IMR-90 (cell line): ENCODE results near the gene TNNT1. TPM values are rescaled to one million over a fixed set of nuclear protein-coding genes. Genes with fewer than 3 reads are reported as not detected.
A peak's percentile ranks its signal among the peaks of the same experiment; 100 is the strongest.

Experiments used
- ATAC-seq: fragments of 200-7000 bp; cut with Tn5 transposase; 2 replicates; pipeline ENCODE4 v1.9.1; 2020; ENCODE audit warnings: low read depth, mild to moderate bottlenecking, moderate library complexity
- BruUV-seq: library from RNA; stranded (reverse); fragments of 400-500 nt; replicated peaks from 2 replicates; lab custom pipeline; 2021; lab: Mats Ljungman, UMichigan
- CTCF ChIA-PET: fragments of 300-600 bp; formaldehyde crosslinking; extraction: SDS; loops from one replicate; lab custom pipeline; 2021; ENCODE audit warnings: antibody characterized with exemption; lab: Yijun Ruan, JAX
- POLR2A ChIA-PET: fragments of 300-600 bp; sonication (Branson Sonifier 250); formaldehyde crosslinking; loops from one replicate; lab custom pipeline; 2022; ENCODE audit warnings: antibody characterized with exemption; ENCODE audit not compliant: unreplicated experiment; lab: Charles Lee
- DNase-seq: peaks from one replicate; pipeline ENCODE4 v3.0.0; 2013
- H2AFZ ChIP-seq: replicated peaks from 2 replicates; pipeline ENCODE3; 2013; ENCODE audit warnings: low read length, mild to moderate bottlenecking; ENCODE audit not compliant: poor library complexity
- H2AK5ac ChIP-seq: 2 replicates; pipeline ENCODE4 v1.6.1; 2013; ENCODE audit warnings: low read depth, low read length, inconsistent platforms
- H2AK9ac ChIP-seq: replicated peaks from 2 replicates; pipeline ENCODE3; 2013; ENCODE audit warnings: mild to moderate bottlenecking, low read depth, low read length, moderate library complexity; ENCODE audit not compliant: poor library complexity
- H2BK120ac ChIP-seq: 2 replicates; pipeline ENCODE4 v1.6.1; 2013; ENCODE audit warnings: low read depth, low read length, inconsistent platforms
- H2BK15ac ChIP-seq: 3 replicates; pipeline ENCODE4 v1.6.1; 2013; ENCODE audit warnings: low read depth, low read length, inconsistent platforms
- H2BK20ac ChIP-seq: 2 replicates; pipeline ENCODE4 v1.6.1; 2013; ENCODE audit warnings: low read depth, mild to moderate bottlenecking, inconsistent platforms, low read length, moderate library complexity
- H2BK5ac ChIP-seq: 2 replicates; pipeline ENCODE4 v1.6.1; 2013; ENCODE audit warnings: mild to moderate bottlenecking, low read depth, low read length, inconsistent platforms; ENCODE audit not compliant: poor library complexity, severe bottlenecking
- H3K14ac ChIP-seq: replicated peaks from 2 replicates; pipeline ENCODE4 v1.6.1; 2013; ENCODE audit warnings: low read depth, low read length, inconsistent platforms
- H3K18ac ChIP-seq: 2 replicates; pipeline ENCODE4 v1.6.1; 2013; ENCODE audit warnings: low read depth, low read length, control low read depth
- H3K23ac ChIP-seq: 2 replicates; pipeline ENCODE4 v1.6.1; 2013; ENCODE audit warnings: low read depth, low read length, inconsistent platforms
- H3K27ac ChIP-seq: 2 replicates; pipeline ENCODE4 v1.5.1; 2013; ENCODE audit warnings: mild to moderate bottlenecking, control low read depth, low read length; ENCODE audit not compliant: insufficient read depth
- H3K27me3 ChIP-seq: 2 replicates; pipeline ENCODE4 v1.6.1; 2013; ENCODE audit warnings: low read length; ENCODE audit not compliant: control insufficient read depth, insufficient read depth
- H3K36me3 ChIP-seq: 2 replicates; pipeline ENCODE4 v1.6.1; 2013; ENCODE audit warnings: low read length, mixed read lengths; ENCODE audit not compliant: control insufficient read depth, insufficient read depth
- H3K4ac ChIP-seq: 2 replicates; pipeline ENCODE4 v1.6.1; 2013; ENCODE audit warnings: low read depth, low read length, inconsistent platforms
- H3K4me1 ChIP-seq: 2 replicates; pipeline ENCODE4 v1.6.1; 2013; ENCODE audit warnings: low read length, mixed read lengths; ENCODE audit not compliant: control insufficient read depth, insufficient read depth
- H3K4me2 ChIP-seq: 2 replicates; pipeline ENCODE4 v1.6.1; 2013; ENCODE audit warnings: low read depth, mild to moderate bottlenecking, control low read depth, low read length, moderate library complexity
- H3K4me3 ChIP-seq: 2 replicates; pipeline ENCODE4 v1.5.1; 2013; ENCODE audit warnings: low read depth, mild to moderate bottlenecking, control low read depth, low read length, moderate library complexity; ENCODE audit not compliant: insufficient read depth
- H3K56ac ChIP-seq: 2 replicates; pipeline ENCODE4 v1.6.1; 2013; ENCODE audit warnings: low read length, inconsistent platforms; ENCODE audit not compliant: insufficient read depth; ENCODE audit errors: extremely low read depth
- H3K79me1 ChIP-seq, 2 experiments: 2 replicates each; pipeline ENCODE4 v1.6.1; 2013; ENCODE audit warnings: low read length in 2 of 2, inconsistent platforms in 1 of 2, low read depth in 1 of 2
- H3K9ac ChIP-seq: 2 replicates; pipeline ENCODE4 v1.6.1; 2013; ENCODE audit warnings: low read depth, low read length, control low read depth
- H3K9me1 ChIP-seq: 2 replicates; pipeline ENCODE4 v1.6.1; 2013; ENCODE audit warnings: low read length, inconsistent platforms; ENCODE audit not compliant: insufficient read depth
- H3K9me3 ChIP-seq: 2 replicates; pipeline ENCODE4 v1.6.1; 2013; ENCODE audit warnings: low read length; ENCODE audit not compliant: control insufficient read depth, insufficient read depth
- H4K20me1 ChIP-seq: 2 replicates; pipeline ENCODE4 v1.6.1; 2013; ENCODE audit warnings: low read length, inconsistent platforms; ENCODE audit not compliant: insufficient read depth
- H4K5ac ChIP-seq: 2 replicates; pipeline ENCODE4 v1.6.1; 2013; ENCODE audit warnings: mild to moderate bottlenecking, low read depth, low read length, control low read depth
- H4K8ac ChIP-seq, 2 experiments: 2 replicates each; pipeline ENCODE4 v1.6.1; 2013; ENCODE audit warnings: low read depth in 2 of 2, low read length in 2 of 2, control low read depth in 1 of 2, inconsistent platforms in 1 of 2
- H4K91ac ChIP-seq: 2 replicates; pipeline ENCODE4 v1.6.1; 2013; ENCODE audit warnings: low read depth, low read length, inconsistent platforms; ENCODE audit not compliant: insufficient read depth
- BHLHE40 ChIP-seq: fragments of 150-350 bp; IDR thresholded peaks from 2 replicates; pipeline ENCODE4 v1.6.1; 2016; ENCODE audit warnings: mild to moderate bottlenecking, low read depth, low read length
- CEBPB ChIP-seq: IDR thresholded peaks from 2 replicates; pipeline ENCODE4 v1.6.1; 2012; ENCODE audit warnings: low read depth, low read length, improper control_type of control experiment
- CHD1 ChIP-seq: IDR thresholded peaks from 2 replicates; pipeline ENCODE4 v1.6.1; 2012; ENCODE audit warnings: low read depth, low read length, improper control_type of control experiment
- CTCF ChIP-seq: conservative IDR thresholded peaks from 2 replicates; pipeline ENCODE4 v1.5.1; 2012; ENCODE audit warnings: mild to moderate bottlenecking, low read depth, low read length, improper control_type of control experiment
- FOS ChIP-seq: fragments of 150-350 bp; IDR thresholded peaks from 2 replicates; pipeline ENCODE4 v1.6.1; 2016; ENCODE audit warnings: low read depth, low read length
- MAFK ChIP-seq: IDR thresholded peaks from 2 replicates; pipeline ENCODE4 v1.6.1; 2012; ENCODE audit warnings: low read depth, low read length, improper control_type of control experiment
- MAZ ChIP-seq: IDR thresholded peaks from 2 replicates; pipeline ENCODE4 v1.6.1; 2012; ENCODE audit warnings: low read depth, mild to moderate bottlenecking, low read length, improper control_type of control experiment, moderate library complexity, borderline replicate concordance
- MXI1 ChIP-seq: IDR thresholded peaks from 2 replicates; pipeline ENCODE4 v1.6.1; 2012; ENCODE audit warnings: low read depth, mild to moderate bottlenecking, low read length, moderate library complexity, borderline replicate concordance
- NFE2L2 ChIP-seq: fragments of 150-350 bp; IDR thresholded peaks from 2 replicates; pipeline ENCODE4 v1.6.1; 2016; ENCODE audit warnings: low read depth, mild to moderate bottlenecking, low read length
- POLR2A ChIP-seq: IDR thresholded peaks from 2 replicates; pipeline ENCODE4 v1.6.1; 2012; ENCODE audit warnings: mild to moderate bottlenecking, low read depth, low read length
- RAD21 ChIP-seq: IDR thresholded peaks from 2 replicates; pipeline ENCODE4 v1.6.1; 2012; ENCODE audit warnings: low read length, improper control_type of control experiment
- RCOR1 ChIP-seq: IDR thresholded peaks from 2 replicates; pipeline ENCODE4 v1.6.1; 2012; ENCODE audit warnings: mild to moderate bottlenecking, low read length, improper control_type of control experiment; ENCODE audit not compliant: insufficient replicate concordance
- RFX5 ChIP-seq: IDR thresholded peaks from 2 replicates; pipeline ENCODE4 v1.8.0; 2012; ENCODE audit warnings: low read depth, mild to moderate bottlenecking, low read length, moderate library complexity
- SMC3 ChIP-seq: fragments of 150-350 bp; IDR thresholded peaks from 2 replicates; pipeline ENCODE4 v1.6.1; 2016; ENCODE audit warnings: low read depth, mild to moderate bottlenecking, antibody characterized with exemption, low read length, moderate library complexity
- USF2 ChIP-seq: fragments of 150-350 bp; IDR thresholded peaks from 2 replicates; pipeline ENCODE4 v1.6.1; 2017; ENCODE audit warnings: mild to moderate bottlenecking, antibody characterized with exemption, low read length, low read depth
- WGBS, 2 experiments: methylation state at CpG; one replicate each; pipeline versions ENCODE4 v1.1.5 to v1.1.7; 2013; ENCODE audit warnings: missing lambda C conversion rate in 2 of 2; ENCODE audit not compliant: insufficient read length in 1 of 2; ENCODE audit errors: extremely low coverage in 2 of 2; 5-methylcytosine and 5-hydroxymethylcytosine counted together
- dilution Hi-C: fragments of 300-500 bp; cut with HindIII; formaldehyde crosslinking; loops from one replicate; pipeline ENCODE4 v1.14.3; 2018; ENCODE audit warnings: low sequenced_read_pairs; ENCODE audit not compliant: unreplicated experiment
- in situ Hi-C: fragments of 300-500 bp; cut with MboI; formaldehyde crosslinking; loops from 3 replicates; pipeline ENCODE4 v1.14.3; 2019; ENCODE audit warnings: low sequenced_read_pairs, inconsistent platforms, mixed read lengths
- intact Hi-C: fragments of 100-400 bp; cut with micrococcal nuclease; formaldehyde crosslinking; loops from 2 replicates; pipeline ENCODE4 v1.10.0; 2022
- polyA plus RNA-seq, 3 experiments: library from polyadenylated mRNA; depleted of rRNA; stranded (reverse); fragments of >200 nt; gene quantifications; 2 replicates each; pipeline ENCODE4 v1.2.3, GENCODE V29; 2012; ENCODE audit warnings: low replicate concordance in 1 of 3
- total RNA-seq: library from RNA; depleted of rRNA; stranded (reverse); fragments of >200 nt; gene quantifications from 2 replicates; pipeline ENCODE4 v1.2.3, GENCODE V29; 2012
- TF ChIP-seq, protein P1 (sequence below): fragments of 150-350 bp; IDR thresholded peaks from 2 replicates; pipeline ENCODE4 v1.6.1; 2016; ENCODE audit warnings: low read depth, mild to moderate bottlenecking, low read length, moderate library complexity, borderline replicate concordance

The TNNT1 gene
- total and polyA plus RNA-seq, 2 of the 4 experiments (the other 2 are of a cell fraction): 1.3 to 2.6 TPM

- no peaks in the 10 kb centered on the region for H3K4me1 ChIP-seq
- no peak overlapping the region for H3K27ac ChIP-seq
- intact Hi-C loops (no loop called here), dilution Hi-C loops (no loop called here), in situ Hi-C loops (no loop called here)
- no peak overlapping the region for H3K56ac ChIP-seq
- H2BK20ac ChIP-seq: no peak overlapping the region
- H3K4ac ChIP-seq: no peak overlapping the region
- no peak overlapping the region for H3K18ac ChIP-seq
- H4K5ac ChIP-seq: no peak overlapping the region
- H3K4me3 ChIP-seq: no peak overlapping the region
- no peaks in the 10 kb centered on the region for H3K36me3 ChIP-seq
- no peak overlapping the region for H2BK15ac ChIP-seq
- H2AK9ac ChIP-seq: no peak overlapping the region
- CTCF ChIA-PET: no interaction called here
- H3K14ac ChIP-seq: no peak overlapping the region
- no peaks in the 10 kb centered on the region for H3K9me3 ChIP-seq
- peak overlapping the region; percentile 18 for H3K4me2 ChIP-seq
- H2BK120ac ChIP-seq: no peak overlapping the region
- 35% methylated on average over 7 of the region's 16 CpGs; no CpG with 5 or more reads in 1 of the 2 experiments for WGBS, 2 experiments
- POLR2A ChIA-PET: no interaction called here
- no peak overlapping the region for H4K91ac ChIP-seq
- no peaks in the 10 kb centered on the region for H3K9me1 ChIP-seq
- no peak overlapping the region for H2BK5ac ChIP-seq
- H3K27me3 ChIP-seq: peaks cover 23% of the 10 kb centered on the region
- H3K79me1 ChIP-seq: no peaks in the 10 kb centered on the region
- TF ChIP-seq MAFK (no peak), CTCF (no peak), FOS (no peak), MXI1 (no peak), BHLHE40 (no peak), USF2 (no peak), MAZ (no peak), CEBPB (no peak), SMC3 (no peak), NFE2L2 (no peak), RAD21 (no peak), RCOR1 (no peak), POLR2A (no peak), CHD1 (no peak), RFX5 (no peak)
- TF ChIP-seq, protein P1, sequence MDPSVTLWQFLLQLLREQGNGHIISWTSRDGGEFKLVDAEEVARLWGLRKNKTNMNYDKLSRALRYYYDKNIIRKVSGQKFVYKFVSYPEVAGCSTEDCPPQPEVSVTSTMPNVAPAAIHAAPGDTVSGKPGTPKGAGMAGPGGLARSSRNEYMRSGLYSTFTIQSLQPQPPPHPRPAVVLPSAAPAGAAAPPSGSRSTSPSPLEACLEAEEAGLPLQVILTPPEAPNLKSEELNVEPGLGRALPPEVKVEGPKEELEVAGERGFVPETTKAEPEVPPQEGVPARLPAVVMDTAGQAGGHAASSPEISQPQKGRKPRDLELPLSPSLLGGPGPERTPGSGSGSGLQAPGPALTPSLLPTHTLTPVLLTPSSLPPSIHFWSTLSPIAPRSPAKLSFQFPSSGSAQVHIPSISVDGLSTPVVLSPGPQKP: no peak
- DNase-seq (peak; percentile 57), ATAC-seq (peak; percentile 82)
- H4K8ac ChIP-seq: no peak overlapping the region
- H3K9ac ChIP-seq: no peak overlapping the region
- H2AFZ ChIP-seq: no peak overlapping the region
- BruUV-seq: no TSS peak
- no peak overlapping the region for H2AK5ac ChIP-seq
- no peaks in the 10 kb centered on the region for H4K20me1 ChIP-seq
- no peak overlapping the region for H3K23ac ChIP-seq
These were observed 17.6 kb downstream of the TNNT1 start for GRCh38 chr19:55131421-55131820.
